SK-N-SH (cell line): Measurements from ENCODE around the gene PLCB1.

Experiments
- CTCF ChIP-seq: fragments of 200-600 bp; sonication (generic); IDR thresholded peaks from 2 replicates; pipeline ENCODE4 v1.6.1; 2017; ENCODE audit warnings: antibody characterized with exemption, mild to moderate bottlenecking, moderate library complexity
- ELF1 ChIP-seq: IDR thresholded peaks from 2 replicates; pipeline ENCODE4 v1.4.0; 2012
- EZH2phosphoT487 ChIP-seq: fragments of 200-600 bp; sonication (generic); IDR thresholded peaks from 2 replicates; pipeline ENCODE4 v1.6.1; 2017; ENCODE audit warnings: low read depth, mixed run types, mild to moderate bottlenecking, antibody characterized with exemption, moderate library complexity, borderline replicate concordance
- NRF1 ChIP-seq: IDR thresholded peaks from 2 replicates; pipeline ENCODE4 v1.6.1; 2012; ENCODE audit warnings: low read depth, mild to moderate bottlenecking, low read length
- POLR2AphosphoS5 ChIP-seq: IDR thresholded peaks from 2 replicates; pipeline ENCODE4 v1.6.1; 2012; ENCODE audit warnings: low read depth, low read length
- SIN3A ChIP-seq: IDR thresholded peaks from 2 replicates; pipeline ENCODE4 v1.6.1; 2012; ENCODE audit warnings: low read depth, mild to moderate bottlenecking, low read length, moderate library complexity, borderline replicate concordance
- SMC3 ChIP-seq: IDR thresholded peaks from 2 replicates; pipeline ENCODE4 v1.6.1; 2012; ENCODE audit warnings: low read depth, low read length, improper control_type of control experiment
- USF2 ChIP-seq: fragments of 150-350 bp; IDR thresholded peaks from 2 replicates; pipeline ENCODE4 v1.6.1; 2017; ENCODE audit warnings: antibody characterized with exemption, low read length, low read depth, borderline replicate concordance

- TF ChIP-seq POLR2AphosphoS5 (peak; percentile 45; the same call in 1 of the 2 replicates), USF2 (no peak), CTCF (no peak), NRF1 (no peak), ELF1 (0 out of 2 replicates have a peak, but pooled peaks have one; percentile 36), SMC3 (peak; percentile 11; the same call in 1 of the 2 replicates), SIN3A (0 out of 2 replicates have a peak, but pooled peaks have one; percentile 27), EZH2phosphoT487 (no peak)
These were observed 299.7 kb downstream of the PLCB1 start for GRCh38 chr20:8431538-8432434.
